Heart left ventricle (tissue), 13 donors: ENCODE measurements around the gene CNST.

Experiments used
- POLR2A ChIP-seq, 2 donors: fragments of 450-650 bp; IDR thresholded peaks; one replicate each; pipeline ENCODE4 v1.6.1; 2017; ENCODE audit warnings: antibody characterized with exemption in 2 of 2, mild to moderate bottlenecking in 2 of 2, moderate library complexity in 2 of 2
- TF ChIP-seq, protein P1 (sequence below), 12 donors: fragments of 200-600 bp; sonication (generic) in 4 of 12; IDR thresholded peaks; one replicate each; pipeline versions ENCODE4 v1.5.0 to v1.8.0; 2018 to 2022; ENCODE audit warnings: antibody characterized with exemption in 12 of 12, mild to moderate bottlenecking in 5 of 12
- donor health status: ischemic (EF 13 %, LVEDD 7.1; RV severe dilation, severe dysfunction).
- donor health status: DM: no; HTN: yes; CAD: no.
- donor health status: DM: no; HTN: no; CAD: no.
- donor health status: ischemic (EF 25% LVEDD 6.9; RV normal size, moderate dysfunction).
- donor health status: ischemic (EF 25% LVEDD 5.7; RV mildly dilated, moderate dysfunction).
- donor health status: ischemic (EF 35%, LVEDD 5.7; RV mildly dilated, moderate dysfunction).
- donor health status: nonischemic (EF 11% LVEDD 7.7; RV severe dilation, severe dysfunction).
- donor health status: DM: yes; HTN: yes; CAD: no.
- donor health status: PGD.
- donor health status: ischemic (EF 29% LVEDD 5.4; RV normal size, mild dysfunction).
- donor health status: nonischemic (EF 23%, LVEDD 6.1; RV moderate dilation, normal function).

DNA sequence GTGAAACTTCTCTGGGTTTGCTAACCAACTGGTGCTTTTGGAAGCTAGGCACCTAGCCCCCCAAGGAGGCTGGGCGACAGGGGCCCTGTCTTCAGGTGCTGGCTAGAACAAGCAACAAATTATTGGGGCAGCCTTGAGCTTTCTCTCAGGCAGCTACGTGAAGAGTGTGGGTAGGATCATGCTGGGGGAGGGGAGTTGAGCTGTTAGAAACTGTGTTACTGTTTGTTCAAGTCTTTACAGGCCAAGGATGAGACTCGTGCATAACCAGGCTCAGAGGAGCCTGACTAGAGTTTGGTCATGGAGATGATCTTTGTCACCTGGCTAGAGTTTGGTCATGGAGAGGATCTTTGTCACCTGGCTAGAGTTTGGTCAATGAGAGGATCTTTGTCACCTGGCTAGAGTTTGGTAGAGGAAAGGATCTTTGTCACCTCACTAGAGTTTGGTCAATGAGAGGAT is 145.3 kb downstream of the CNST start:
- TF ChIP-seq, protein P1, sequence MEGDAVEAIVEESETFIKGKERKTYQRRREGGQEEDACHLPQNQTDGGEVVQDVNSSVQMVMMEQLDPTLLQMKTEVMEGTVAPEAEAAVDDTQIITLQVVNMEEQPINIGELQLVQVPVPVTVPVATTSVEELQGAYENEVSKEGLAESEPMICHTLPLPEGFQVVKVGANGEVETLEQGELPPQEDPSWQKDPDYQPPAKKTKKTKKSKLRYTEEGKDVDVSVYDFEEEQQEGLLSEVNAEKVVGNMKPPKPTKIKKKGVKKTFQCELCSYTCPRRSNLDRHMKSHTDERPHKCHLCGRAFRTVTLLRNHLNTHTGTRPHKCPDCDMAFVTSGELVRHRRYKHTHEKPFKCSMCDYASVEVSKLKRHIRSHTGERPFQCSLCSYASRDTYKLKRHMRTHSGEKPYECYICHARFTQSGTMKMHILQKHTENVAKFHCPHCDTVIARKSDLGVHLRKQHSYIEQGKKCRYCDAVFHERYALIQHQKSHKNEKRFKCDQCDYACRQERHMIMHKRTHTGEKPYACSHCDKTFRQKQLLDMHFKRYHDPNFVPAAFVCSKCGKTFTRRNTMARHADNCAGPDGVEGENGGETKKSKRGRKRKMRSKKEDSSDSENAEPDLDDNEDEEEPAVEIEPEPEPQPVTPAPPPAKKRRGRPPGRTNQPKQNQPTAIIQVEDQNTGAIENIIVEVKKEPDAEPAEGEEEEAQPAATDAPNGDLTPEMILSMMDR (IDR thresholded peaks at IDR 0.05): no peak
- TF ChIP-seq POLR2A (IDR thresholded peaks at IDR 0.05): no peak
